DOHH2 (cell line): ENCODE results near the gene PIK3CA.
"Not testable (repeated sequence)": the region's sequence is repeated elsewhere in the genome, so short reads cannot be mapped to it uniquely, and the experiment has no call there.

ENCODE experiments used
- H3F3A ChIP-seq: fragments of 200-600 bp; sonication (generic), shearing (Covaris generic); 2 replicates; pipeline ENCODE4 v1.6.0; 2016; ENCODE audit warnings: antibody characterized with exemption, mild to moderate bottlenecking; ENCODE audit not compliant: control insufficient read depth, insufficient read depth
- H3K27ac ChIP-seq: fragments of 200-600 bp; sonication (generic); 2 replicates; pipeline ENCODE4 v1.5.1; 2014; ENCODE audit warnings: low read depth, mild to moderate bottlenecking, low read length, moderate library complexity
- H3K27me3 ChIP-seq: fragments of 200-600 bp; sonication (generic); 2 replicates; pipeline ENCODE4 v1.6.1; 2014; ENCODE audit warnings: mild to moderate bottlenecking, low read length, mixed read lengths; ENCODE audit not compliant: control insufficient read depth
- H3K36me3 ChIP-seq: fragments of 200-600 bp; sonication (generic); 2 replicates; pipeline ENCODE4 v1.6.1; 2014; ENCODE audit warnings: mild to moderate bottlenecking, low read length, moderate library complexity, mixed read lengths; ENCODE audit not compliant: control insufficient read depth
- H3K4me1 ChIP-seq: fragments of 200-600 bp; sonication (generic); 2 replicates; pipeline ENCODE4 v1.6.1; 2014; ENCODE audit warnings: mild to moderate bottlenecking, low read length, mixed read lengths; ENCODE audit not compliant: control insufficient read depth
- H3K4me2 ChIP-seq: fragments of 200-600 bp; sonication (generic); 2 replicates; pipeline ENCODE4 v1.6.0; 2014; ENCODE audit warnings: mild to moderate bottlenecking, low read length, moderate library complexity
- H3K4me3 ChIP-seq: fragments of 200-600 bp; sonication (generic); 2 replicates; pipeline ENCODE4 v1.5.1; 2014; ENCODE audit warnings: mild to moderate bottlenecking, low read length, mixed read lengths
- H3K79me2 ChIP-seq: fragments of 200-600 bp; sonication (generic); 2 replicates; pipeline ENCODE4 v1.6.1; 2014; ENCODE audit warnings: mild to moderate bottlenecking, low read length, mixed read lengths; ENCODE audit not compliant: control insufficient read depth
- H3K9me2 ChIP-seq: fragments of 200-600 bp; sonication (generic); replicated peaks from 2 replicates; pipeline ENCODE4 v1.6.1; 2014; ENCODE audit warnings: mild to moderate bottlenecking, low read length, mixed read lengths; ENCODE audit not compliant: control insufficient read depth
- H3K9me3 ChIP-seq: fragments of 200-600 bp; sonication (generic); 2 replicates; pipeline ENCODE4 v1.6.1; 2014; ENCODE audit warnings: antibody characterized with exemption, low read length, mixed read lengths; ENCODE audit not compliant: control insufficient read depth, insufficient read depth
- H4K20me1 ChIP-seq: fragments of 200-600 bp; sonication (generic); 2 replicates; pipeline ENCODE4 v1.6.0; 2014; ENCODE audit warnings: low read depth, mild to moderate bottlenecking, antibody characterized with exemption, low read length, moderate library complexity; ENCODE audit not compliant: control insufficient read depth, insufficient read depth
- EZH2phosphoT487 ChIP-seq: fragments of 200-600 bp; sonication (generic); IDR thresholded peaks from 2 replicates; pipeline ENCODE4 v1.6.1; 2017; ENCODE audit warnings: borderline replicate concordance, mild to moderate bottlenecking, antibody characterized with exemption, low read length, moderate library complexity, mixed read lengths
- TF ChIP-seq, protein P1 (sequence below): fragments of 200-600 bp; sonication (generic); IDR thresholded peaks from one replicate; pipeline ENCODE4 v1.5.1; 2014; ENCODE audit warnings: antibody characterized with exemption, mild to moderate bottlenecking, low read depth, low read length; ENCODE audit not compliant: poor library complexity, severe bottlenecking

The PIK3CA gene

GRCh38 chr3:179268400-179269051 lies 120.4 kb downstream of the PIK3CA start:
- H3K4me1 ChIP-seq = peaks cover 11% of the 10 kb centered on the region
- H3K36me3 ChIP-seq = no peaks in the 10 kb centered on the region
- no peaks in the 10 kb centered on the region for H3K79me2 ChIP-seq
- no peaks in the 10 kb centered on the region for H3F3A ChIP-seq
- no peaks in the 10 kb centered on the region for H3K9me2 ChIP-seq
- no peaks in the 10 kb centered on the region for H3K27me3 ChIP-seq
- no peak overlapping the region for H3K27ac ChIP-seq
- TF ChIP-seq EZH2phosphoT487 = no peak
- TF ChIP-seq, protein P1, sequence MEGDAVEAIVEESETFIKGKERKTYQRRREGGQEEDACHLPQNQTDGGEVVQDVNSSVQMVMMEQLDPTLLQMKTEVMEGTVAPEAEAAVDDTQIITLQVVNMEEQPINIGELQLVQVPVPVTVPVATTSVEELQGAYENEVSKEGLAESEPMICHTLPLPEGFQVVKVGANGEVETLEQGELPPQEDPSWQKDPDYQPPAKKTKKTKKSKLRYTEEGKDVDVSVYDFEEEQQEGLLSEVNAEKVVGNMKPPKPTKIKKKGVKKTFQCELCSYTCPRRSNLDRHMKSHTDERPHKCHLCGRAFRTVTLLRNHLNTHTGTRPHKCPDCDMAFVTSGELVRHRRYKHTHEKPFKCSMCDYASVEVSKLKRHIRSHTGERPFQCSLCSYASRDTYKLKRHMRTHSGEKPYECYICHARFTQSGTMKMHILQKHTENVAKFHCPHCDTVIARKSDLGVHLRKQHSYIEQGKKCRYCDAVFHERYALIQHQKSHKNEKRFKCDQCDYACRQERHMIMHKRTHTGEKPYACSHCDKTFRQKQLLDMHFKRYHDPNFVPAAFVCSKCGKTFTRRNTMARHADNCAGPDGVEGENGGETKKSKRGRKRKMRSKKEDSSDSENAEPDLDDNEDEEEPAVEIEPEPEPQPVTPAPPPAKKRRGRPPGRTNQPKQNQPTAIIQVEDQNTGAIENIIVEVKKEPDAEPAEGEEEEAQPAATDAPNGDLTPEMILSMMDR = no peak
- no peak overlapping the region for H3K4me3 ChIP-seq
- no peaks in the 10 kb centered on the region for H4K20me1 ChIP-seq
- no peak overlapping the region for H3K4me2 ChIP-seq
- H3K9me3 ChIP-seq = no peaks in the 10 kb centered on the region

DNA sequence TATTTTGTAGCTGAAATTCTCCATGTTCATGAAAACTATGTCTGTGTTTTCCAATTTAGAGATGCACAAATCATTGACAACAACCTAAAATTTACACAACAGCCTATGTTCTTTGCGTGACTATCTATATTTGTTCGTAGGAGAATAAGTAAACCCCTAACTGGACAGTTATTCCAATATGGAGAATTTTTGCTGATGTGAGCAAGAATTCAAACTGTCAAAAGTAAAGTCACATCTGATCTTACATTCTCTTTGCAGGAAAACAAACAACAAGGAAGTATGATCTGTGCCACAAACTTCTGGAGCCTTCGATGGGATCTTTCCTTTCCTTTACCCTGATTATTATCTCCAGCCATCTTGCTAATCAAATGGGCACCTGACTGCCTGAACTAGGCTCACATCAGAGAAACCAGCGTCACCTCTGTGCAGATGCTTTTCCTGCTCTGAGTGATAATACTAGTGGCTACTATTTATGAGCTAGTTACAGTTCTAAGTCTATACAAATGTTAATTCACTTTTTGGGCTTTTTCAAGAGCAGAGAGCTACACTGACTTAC lies 121.1 kb downstream of the PIK3CA start:
- Histone ChIP-seq H3K4me1 (peaks cover 11% of the 10 kb centered on the region), H3K9me3 (no peaks in the 10 kb centered on the region), H3K27ac (no peak overlapping the region), H3K79me2 (no peaks in the 10 kb centered on the region), H3K9me2 (no peaks in the 10 kb centered on the region), H3K4me2 (no peak overlapping the region), H4K20me1 (no peaks in the 10 kb centered on the region), H3K36me3 (no peaks in the 10 kb centered on the region), H3K4me3 (no peak overlapping the region), H3F3A (no peaks in the 10 kb centered on the region), H3K27me3 (no peaks in the 10 kb centered on the region)
- TF ChIP-seq EZH2phosphoT487 = no peak
- TF ChIP-seq, protein P1 = no peak

- H3K27me3 ChIP-seq = no peaks in the 10 kb centered on the region
- H3K79me2 ChIP-seq = no peaks in the 10 kb centered on the region
- no peak overlapping the region for H3K27ac ChIP-seq
- H3K9me2 ChIP-seq = no peaks in the 10 kb centered on the region
- no peaks in the 10 kb centered on the region for H4K20me1 ChIP-seq
- H3F3A ChIP-seq = no peaks in the 10 kb centered on the region
- no peaks in the 10 kb centered on the region for H3K4me1 ChIP-seq
- H3K4me3 ChIP-seq = no peak overlapping the region
- TF ChIP-seq, protein P1 = no peak
- no peak for TF ChIP-seq EZH2phosphoT487
- H3K4me2 ChIP-seq = no peak overlapping the region
- H3K9me3 ChIP-seq = no peaks in the 10 kb centered on the region
- no peaks in the 10 kb centered on the region for H3K36me3 ChIP-seq
These were observed 124.2 kb downstream of the PIK3CA start for GRCh38 chr3:179272385-179272784.

- not testable (repeated sequence) for H3K27me3 ChIP-seq, H3K4me2 ChIP-seq, H3K9me3 ChIP-seq, H3K9me2 ChIP-seq, H3K4me1 ChIP-seq, H3K79me2 ChIP-seq, H4K20me1 ChIP-seq, H3K27ac ChIP-seq, H3K4me3 ChIP-seq, H3F3A ChIP-seq, H3K36me3 ChIP-seq
These were observed 126.3 kb downstream of the PIK3CA start for GRCh38 chr3:179274434-179274833.
